PFSK-1 (cell line): ENCODE measurements around the gene ACOX1.

Experiments
- FOXP2 ChIP-seq: optimal IDR thresholded peaks from 2 replicates; pipeline ENCODE3; 2011; ENCODE audit warnings: borderline replicate concordance, control low read depth, inconsistent platforms; ENCODE audit not compliant: insufficient read depth; ENCODE audit errors: extremely low read length, extremely low read depth
- POLR2AphosphoS5 ChIP-seq: IDR thresholded peaks from 2 replicates; pipeline ENCODE4 v1.6.1; 2012; ENCODE audit warnings: low read depth, mild to moderate bottlenecking, control low read depth, low read length, moderate library complexity
- SIN3A ChIP-seq: IDR thresholded peaks from 2 replicates; pipeline ENCODE4 v1.6.1; 2012; ENCODE audit warnings: mild to moderate bottlenecking, low read length, moderate library complexity, borderline replicate concordance; ENCODE audit not compliant: insufficient read depth
- TAF1 ChIP-seq: IDR thresholded peaks from 2 replicates; pipeline ENCODE4 v1.6.1; 2012; ENCODE audit warnings: low read length, control low read depth, borderline replicate concordance; ENCODE audit not compliant: insufficient read depth
- TF ChIP-seq, protein P1 (sequence below), 2 experiments: IDR thresholded peaks; 2 replicates each; pipeline versions ENCODE4 v1.6.1 to v1.8.0; 2011 to 2012; ENCODE audit warnings: low read depth in 2 of 2, low read length in 2 of 2, control low read depth in 1 of 2, inconsistent platforms in 1 of 2, mild to moderate bottlenecking in 1 of 2, moderate library complexity in 1 of 2; ENCODE audit not compliant: insufficient read depth in 1 of 2

Gene ACOX1

DNA sequence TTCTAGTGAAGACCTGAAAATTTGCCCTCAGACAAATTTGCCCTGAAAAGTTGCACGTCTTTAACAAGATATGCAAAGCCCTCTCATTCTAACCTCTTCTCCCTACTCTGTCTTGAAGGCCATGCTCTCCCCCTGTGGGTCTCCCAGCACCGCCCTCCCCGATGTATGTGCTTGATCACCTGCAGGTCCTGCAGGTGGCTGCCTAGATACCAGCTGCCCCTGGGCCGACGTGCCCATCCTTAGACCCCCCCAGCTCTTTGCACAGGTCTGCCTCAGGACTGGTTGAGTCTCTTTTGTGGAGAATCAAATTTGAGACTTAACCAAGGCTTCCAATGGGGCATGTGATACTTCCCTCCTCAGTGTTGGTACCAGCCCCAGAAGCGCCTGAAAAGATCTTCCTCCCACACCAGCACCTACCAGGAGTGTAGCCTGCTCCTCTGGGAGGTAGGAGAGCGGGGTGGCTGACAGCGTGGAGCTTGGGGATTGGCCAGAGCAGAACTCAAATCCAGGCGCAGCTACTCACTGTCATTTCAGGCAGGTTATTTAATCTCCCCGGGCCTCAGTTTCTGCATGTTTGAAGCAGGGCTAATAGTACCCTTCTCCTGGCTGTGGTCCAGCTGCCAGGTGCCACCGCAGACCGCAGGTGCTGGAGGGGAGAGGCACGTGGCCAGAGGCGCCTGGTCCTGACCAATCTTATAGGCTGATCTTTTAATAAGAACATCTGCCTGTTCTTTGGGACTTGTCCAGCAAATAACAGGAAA lies 69.7 kb downstream of the ACOX1 start:
- no peak for TF ChIP-seq POLR2AphosphoS5
- TF ChIP-seq FOXP2: no peak
- no peak for TF ChIP-seq SIN3A
- TF ChIP-seq, protein P1, sequence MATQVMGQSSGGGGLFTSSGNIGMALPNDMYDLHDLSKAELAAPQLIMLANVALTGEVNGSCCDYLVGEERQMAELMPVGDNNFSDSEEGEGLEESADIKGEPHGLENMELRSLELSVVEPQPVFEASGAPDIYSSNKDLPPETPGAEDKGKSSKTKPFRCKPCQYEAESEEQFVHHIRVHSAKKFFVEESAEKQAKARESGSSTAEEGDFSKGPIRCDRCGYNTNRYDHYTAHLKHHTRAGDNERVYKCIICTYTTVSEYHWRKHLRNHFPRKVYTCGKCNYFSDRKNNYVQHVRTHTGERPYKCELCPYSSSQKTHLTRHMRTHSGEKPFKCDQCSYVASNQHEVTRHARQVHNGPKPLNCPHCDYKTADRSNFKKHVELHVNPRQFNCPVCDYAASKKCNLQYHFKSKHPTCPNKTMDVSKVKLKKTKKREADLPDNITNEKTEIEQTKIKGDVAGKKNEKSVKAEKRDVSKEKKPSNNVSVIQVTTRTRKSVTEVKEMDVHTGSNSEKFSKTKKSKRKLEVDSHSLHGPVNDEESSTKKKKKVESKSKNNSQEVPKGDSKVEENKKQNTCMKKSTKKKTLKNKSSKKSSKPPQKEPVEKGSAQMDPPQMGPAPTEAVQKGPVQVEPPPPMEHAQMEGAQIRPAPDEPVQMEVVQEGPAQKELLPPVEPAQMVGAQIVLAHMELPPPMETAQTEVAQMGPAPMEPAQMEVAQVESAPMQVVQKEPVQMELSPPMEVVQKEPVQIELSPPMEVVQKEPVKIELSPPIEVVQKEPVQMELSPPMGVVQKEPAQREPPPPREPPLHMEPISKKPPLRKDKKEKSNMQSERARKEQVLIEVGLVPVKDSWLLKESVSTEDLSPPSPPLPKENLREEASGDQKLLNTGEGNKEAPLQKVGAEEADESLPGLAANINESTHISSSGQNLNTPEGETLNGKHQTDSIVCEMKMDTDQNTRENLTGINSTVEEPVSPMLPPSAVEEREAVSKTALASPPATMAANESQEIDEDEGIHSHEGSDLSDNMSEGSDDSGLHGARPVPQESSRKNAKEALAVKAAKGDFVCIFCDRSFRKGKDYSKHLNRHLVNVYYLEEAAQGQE (IDR thresholded peaks at IDR 0.05; ENCODE audit: insufficient read depth in 1 of 2, low read depth in 2 of 2, low read length in 2 of 2): no peak
- no peak for TF ChIP-seq TAF1

DNA sequence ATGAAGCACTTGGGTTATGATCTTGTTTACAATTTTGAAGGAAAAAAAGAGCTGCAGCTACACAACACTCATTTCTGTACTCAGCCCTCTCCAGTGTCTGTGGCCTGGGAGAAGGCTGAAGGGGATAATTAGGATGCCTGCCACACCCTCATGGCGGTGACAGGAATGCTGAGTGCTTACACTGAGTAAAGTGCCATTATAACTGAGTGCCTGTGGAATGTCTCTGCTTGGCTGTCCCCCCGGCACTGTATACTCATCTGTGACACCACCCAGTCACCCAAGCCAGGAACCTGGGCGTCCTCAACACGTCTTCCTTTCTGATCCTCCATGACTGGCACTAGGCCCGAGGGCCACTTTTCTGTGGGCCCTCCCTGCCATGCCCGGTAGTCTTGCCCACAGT lies 70.8 kb downstream of the ACOX1 start:
- TF ChIP-seq SIN3A: no peak
- no peak for TF ChIP-seq FOXP2
- TF ChIP-seq POLR2AphosphoS5: no peak

DNA sequence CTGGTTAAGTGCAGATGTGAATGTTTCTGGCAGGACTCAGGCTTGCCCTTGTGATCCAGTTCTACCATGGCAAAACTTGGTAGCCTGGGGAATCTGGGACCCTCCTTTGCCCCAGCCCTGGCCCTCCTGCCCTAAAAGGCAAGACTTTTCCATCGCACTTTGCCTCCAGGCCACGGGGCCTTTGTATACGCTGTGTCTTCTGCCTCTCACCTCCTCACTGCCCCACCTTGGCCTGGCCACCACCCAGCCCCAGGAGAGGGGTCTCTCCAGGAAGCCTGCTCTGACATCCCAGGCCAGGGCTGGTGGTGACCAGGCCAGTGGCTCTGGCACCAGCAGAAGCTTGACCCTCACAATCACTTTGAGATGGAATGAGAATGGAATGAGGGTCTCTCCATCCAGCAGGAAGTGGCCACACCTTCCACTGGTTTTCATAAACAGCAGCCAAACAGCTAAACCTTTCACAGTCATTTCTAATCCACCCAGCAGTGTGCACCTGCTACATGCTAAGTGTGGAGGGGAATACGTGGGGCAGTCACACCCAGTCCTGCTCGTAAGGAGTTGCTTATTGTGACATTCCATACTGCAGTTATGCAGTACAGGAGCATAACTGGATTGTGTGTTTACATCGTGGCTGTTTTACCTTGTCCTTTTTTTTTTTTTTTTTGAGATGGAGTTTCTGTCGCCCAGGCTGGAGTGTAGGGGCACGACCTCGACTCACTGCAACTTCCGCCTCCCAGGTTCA lies 72.7 kb downstream of the ACOX1 start:
- TF ChIP-seq POLR2AphosphoS5 (no peak), FOXP2 (no peak), SIN3A (no peak)

DNA sequence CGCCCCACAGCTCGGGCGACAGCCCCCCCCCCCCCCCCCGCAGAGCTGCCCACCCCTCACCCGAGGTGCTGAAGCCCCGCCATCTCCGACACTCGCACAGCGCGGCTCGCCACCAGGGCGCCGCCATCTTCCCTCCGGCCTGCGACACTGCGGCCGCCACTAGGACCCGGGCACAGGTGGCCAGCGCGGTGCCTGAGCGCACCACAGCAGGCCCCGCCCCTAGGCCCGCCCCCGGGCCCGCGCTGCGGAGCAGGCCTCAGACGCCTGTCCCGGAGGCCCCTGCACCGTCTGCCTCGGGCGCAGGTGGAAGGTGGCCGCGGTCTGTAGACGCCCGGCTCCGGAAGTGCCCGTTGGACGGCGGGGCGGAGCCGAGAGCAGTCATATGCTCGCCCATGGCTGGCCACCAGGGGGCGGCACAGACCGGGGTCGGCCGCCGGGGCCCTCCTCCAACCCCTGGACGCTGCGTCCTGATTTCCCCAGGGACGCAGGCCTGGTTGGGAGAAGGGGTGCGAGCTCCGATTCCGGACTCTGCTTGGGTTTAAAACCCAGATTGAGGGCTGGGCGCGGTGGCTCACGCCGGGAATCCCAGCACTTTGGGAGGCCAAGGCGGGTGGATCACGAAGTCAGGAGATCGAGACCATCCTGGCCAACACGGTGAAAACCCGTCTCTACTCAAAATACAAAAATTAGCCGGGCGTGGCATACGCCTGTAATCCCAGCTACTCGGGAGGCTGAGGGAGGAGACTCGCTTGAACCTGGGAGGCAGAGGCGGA lies 74.0 kb downstream of the ACOX1 start, which contains the start of gene MRPL38:
TSS of gene MRPL38 (minus strand) at position 136 of the 773 bp plus-strand sequence. CDS start at position 127, 9 bp downstream.
- peak; percentile 74 for TF ChIP-seq FOXP2
- TF ChIP-seq POLR2AphosphoS5: peak; percentile 82
- no peak; the same call in 1 of the 2 replicates for TF ChIP-seq SIN3A
- TF ChIP-seq TAF1: peak; percentile 85
- TF ChIP-seq, protein P1 (IDR thresholded peaks at IDR 0.05; ENCODE audit: insufficient read depth in 1 of 2, low read depth in 2 of 2, low read length in 2 of 2): 0 out of 4 replicates have a peak, but pooled peaks of 1 of the 2 experiments have one; percentile 18

DNA sequence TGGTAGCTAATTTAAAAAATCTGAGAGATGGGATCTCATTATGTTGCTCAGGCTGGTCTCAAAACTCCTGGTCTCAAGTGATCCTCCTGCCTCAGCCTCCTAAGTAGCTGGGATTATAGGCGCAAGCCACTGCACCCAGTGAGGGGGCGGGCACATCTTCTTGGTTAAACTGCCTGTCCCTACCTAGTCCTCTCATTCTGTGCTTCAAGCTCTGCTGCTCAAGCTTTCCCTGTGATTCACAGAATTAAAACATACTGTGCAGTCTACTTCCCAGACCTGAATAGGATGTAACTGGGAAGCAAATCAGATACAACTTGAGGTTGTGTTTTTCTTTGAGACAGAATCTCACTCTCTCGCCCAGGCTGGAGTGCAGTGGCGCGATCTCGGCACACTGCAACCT lies 76.6 kb downstream of the ACOX1 start:
- no peak for TF ChIP-seq FOXP2
- TF ChIP-seq, protein P1 (IDR thresholded peaks at IDR 0.05; ENCODE audit: insufficient read depth in 1 of 2, low read depth in 2 of 2, low read length in 2 of 2): no peak
- no peak for TF ChIP-seq POLR2AphosphoS5
- no peak for TF ChIP-seq TAF1
- no peak for TF ChIP-seq SIN3A
